ENCODE data around the gene KMT2E. TPM values are rescaled to one million over a fixed set of nuclear protein-coding genes. Genes with fewer than 3 reads are reported as not detected.

Gene KMT2E
- total RNA-seq, 1 donor from 2014 or later = 107 TPM

DNA sequence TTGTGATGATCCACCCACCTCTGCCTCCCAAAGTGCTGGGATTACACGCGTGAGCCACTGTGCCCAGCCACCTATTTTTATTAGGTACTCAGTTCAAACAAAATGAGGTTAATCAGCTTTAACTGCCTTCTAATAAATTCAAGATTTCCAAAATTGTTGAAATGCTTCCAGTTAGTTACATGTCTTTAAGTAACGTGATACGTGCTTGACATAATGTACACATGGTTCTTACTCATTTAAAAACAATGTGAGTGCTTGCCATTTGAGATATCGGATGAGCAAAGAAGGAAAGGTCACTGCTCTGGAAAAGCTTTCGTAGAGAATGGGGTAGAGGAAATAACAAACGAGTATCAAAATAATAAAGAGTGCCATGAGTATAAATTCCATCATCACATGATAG lies 83.6 kb downstream of the KMT2E start:
- H3K9me3 Mint-ChIP-seq (ENCODE audit: low read depth) = no peaks in the 10 kb centered on the region
- no peak overlapping the region for H3K27ac Mint-ChIP-seq
- H3K4me3 Mint-ChIP-seq (ENCODE audit: low read depth) = no peak overlapping the region
- no peak for TF ChIP-seq CTCF (IDR thresholded peaks at IDR 0.05; ENCODE audit: unreplicated experiment)
- no peak for DNase-seq (ENCODE audit: low spot score, unreplicated experiment)
- peaks cover 12% of the 10 kb centered on the region for H3K36me3 Mint-ChIP-seq (ENCODE audit: insufficient read depth)
- no peaks in the 10 kb centered on the region for H3K27me3 Mint-ChIP-seq
- no peaks in the 10 kb centered on the region for H3K4me1 Mint-ChIP-seq (ENCODE audit: low read depth)

GRCh38 chr7:105098863-105099515 lies 85.0 kb downstream of the KMT2E start:
- no peak for DNase-seq (ENCODE audit: low spot score, unreplicated experiment)
- no peak for TF ChIP-seq CTCF (IDR thresholded peaks at IDR 0.05; ENCODE audit: unreplicated experiment)
- no peaks in the 10 kb centered on the region for H3K4me1 Mint-ChIP-seq (ENCODE audit: low read depth)
- H3K36me3 Mint-ChIP-seq (ENCODE audit: insufficient read depth) = peaks cover 13% of the 10 kb centered on the region
- H3K9me3 Mint-ChIP-seq (ENCODE audit: low read depth) = no peaks in the 10 kb centered on the region
- H3K27me3 Mint-ChIP-seq = no peaks in the 10 kb centered on the region
- H3K27ac Mint-ChIP-seq = peak overlapping the region; percentile 60
- H3K4me3 Mint-ChIP-seq (ENCODE audit: low read depth) = no peak overlapping the region

DNA sequence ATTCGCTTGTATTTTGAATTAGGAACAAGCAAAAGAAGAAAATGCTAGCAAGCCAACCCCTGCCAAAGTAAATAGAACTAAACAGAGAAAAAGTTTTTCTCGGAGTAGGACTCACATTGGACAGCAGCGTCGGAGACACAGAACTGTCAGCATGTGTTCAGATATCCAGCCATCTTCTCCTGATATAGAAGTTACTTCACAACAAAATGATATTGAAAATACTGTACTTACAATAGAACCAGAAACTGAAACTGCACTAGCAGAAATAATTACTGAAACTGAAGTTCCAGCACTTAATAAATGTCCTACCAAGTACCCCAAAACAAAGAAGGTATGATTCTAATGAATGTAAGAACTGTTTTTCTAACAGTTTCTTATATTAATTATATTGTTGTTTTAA lies 87.9 kb downstream of the KMT2E start:
- no peaks in the 10 kb centered on the region for H3K4me1 Mint-ChIP-seq (ENCODE audit: low read depth)
- no peak for DNase-seq (ENCODE audit: low spot score, unreplicated experiment)
- H3K27me3 Mint-ChIP-seq = no peaks in the 10 kb centered on the region
- TF ChIP-seq CTCF (IDR thresholded peaks at IDR 0.05; ENCODE audit: unreplicated experiment) = no peak
- H3K4me3 Mint-ChIP-seq (ENCODE audit: low read depth) = no peak overlapping the region
- no peaks in the 10 kb centered on the region for H3K9me3 Mint-ChIP-seq (ENCODE audit: low read depth)
- peak overlapping the region; percentile 37 for H3K27ac Mint-ChIP-seq
- H3K36me3 Mint-ChIP-seq (ENCODE audit: insufficient read depth) = peaks cover 21% of the 10 kb centered on the region

- H3K4me3 Mint-ChIP-seq (ENCODE audit: low read depth) = no peak overlapping the region
- H3K4me1 Mint-ChIP-seq (ENCODE audit: low read depth) = no peaks in the 10 kb centered on the region
- DNase-seq (ENCODE audit: low spot score, unreplicated experiment) = no peak
- H3K36me3 Mint-ChIP-seq (ENCODE audit: insufficient read depth) = peaks cover 20% of the 10 kb centered on the region
- H3K27me3 Mint-ChIP-seq = no peaks in the 10 kb centered on the region
- TF ChIP-seq CTCF (IDR thresholded peaks at IDR 0.05; ENCODE audit: unreplicated experiment) = no peak
- H3K27ac Mint-ChIP-seq = peak overlapping the region; percentile 2
- no peaks in the 10 kb centered on the region for H3K9me3 Mint-ChIP-seq (ENCODE audit: low read depth)
Observed at GRCh38 chr7:105102557-105103352, 88.8 kb downstream of the KMT2E start.

DNA sequence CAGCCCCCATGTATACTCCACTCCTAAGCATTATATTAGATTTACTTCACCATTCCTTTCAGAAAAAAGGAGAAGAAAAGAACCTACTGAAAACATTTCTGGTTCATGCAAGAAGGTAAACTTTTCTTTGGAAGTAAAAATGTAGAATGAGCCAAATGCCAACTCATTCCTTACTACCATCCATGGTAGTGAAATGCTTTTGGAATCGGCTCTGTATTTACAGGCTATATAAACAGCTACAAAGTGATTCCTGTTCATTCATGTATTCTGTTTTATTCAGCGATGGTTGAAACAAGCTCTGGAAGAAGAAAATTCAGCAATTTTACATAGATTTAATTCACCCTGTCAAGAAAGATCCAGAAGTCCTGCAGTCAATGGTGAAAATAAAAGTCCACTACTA lies 91.6 kb downstream of the KMT2E start:
- Mint-ChIP-seq H3K9me3 (ENCODE audit: low read depth) (no peaks in the 10 kb centered on the region), H3K27ac (no peak overlapping the region), H3K4me3 (ENCODE audit: low read depth) (no peak overlapping the region), H3K4me1 (ENCODE audit: low read depth) (peaks cover 3% of the 10 kb centered on the region), H3K36me3 (ENCODE audit: insufficient read depth) (peaks cover 28% of the 10 kb centered on the region), H3K27me3 (no peaks in the 10 kb centered on the region)
- no peak for DNase-seq (ENCODE audit: low spot score, unreplicated experiment)
- TF ChIP-seq CTCF (IDR thresholded peaks at IDR 0.05; ENCODE audit: unreplicated experiment) = no peak
